ENCODE measurements around the gene SLC35A4.
"Not testable (repeated sequence)": the region's sequence is repeated elsewhere in the genome, so short reads cannot be mapped to it uniquely, and the experiment has no call there.

SLC35A4 gene

DNA sequence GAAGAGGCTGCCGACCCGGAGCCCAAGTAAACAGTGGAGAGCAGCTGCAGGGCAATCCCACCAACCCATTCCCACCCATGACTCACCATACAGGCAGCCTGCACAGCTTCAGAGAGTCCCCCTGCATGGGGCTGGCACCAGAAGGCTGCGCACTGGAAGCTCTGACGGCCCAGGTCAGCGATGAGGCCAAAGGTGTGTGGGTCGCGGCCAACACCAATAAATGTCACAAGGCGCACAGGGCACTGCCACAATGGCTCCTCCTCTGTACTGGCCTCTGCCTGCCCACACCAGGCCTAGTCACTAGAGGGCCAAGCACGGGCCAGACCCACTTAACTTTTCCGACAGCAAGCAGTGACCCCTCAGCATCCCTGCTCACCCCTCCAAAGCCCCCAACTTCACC lies 4.4 kb upstream of the SLC35A4 start:
- no peak for DNase-seq

DNA sequence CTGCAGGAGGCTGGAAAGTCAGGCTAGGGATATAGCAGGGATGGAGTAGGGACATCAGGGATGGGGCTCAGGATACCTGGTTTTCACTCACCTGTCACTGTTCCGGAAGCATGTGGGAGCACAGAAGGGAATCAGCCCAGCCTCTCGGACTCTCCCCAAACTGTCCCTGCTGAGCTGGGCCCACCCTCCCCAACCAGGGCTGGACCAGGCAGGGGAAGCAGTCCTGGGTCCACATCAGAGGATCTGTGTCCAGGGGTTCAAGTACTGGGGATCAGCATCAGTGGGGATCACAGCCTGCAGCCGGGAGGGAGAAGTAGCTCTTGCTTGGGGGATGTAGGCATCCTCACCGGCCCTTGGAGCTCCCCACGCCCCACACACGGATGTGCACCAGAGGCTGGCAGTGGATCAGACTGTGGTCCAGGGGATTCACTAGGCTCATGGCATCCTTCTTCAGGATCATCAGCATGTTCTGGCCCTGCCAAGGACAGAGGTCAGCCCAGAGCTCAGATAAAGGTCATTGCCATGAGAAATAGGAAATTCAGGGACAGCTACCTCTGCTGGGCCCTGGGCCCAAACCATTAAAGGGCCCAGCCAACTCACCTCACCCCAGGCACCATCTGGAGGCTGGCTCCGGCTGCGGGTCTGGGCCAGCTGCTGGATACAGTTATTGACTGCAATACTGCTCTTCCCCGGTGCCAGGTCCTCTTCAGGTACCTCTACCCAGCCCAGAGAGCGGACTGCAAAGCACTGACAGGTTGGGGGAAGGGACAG lies 2.7 kb upstream of the SLC35A4 start:
- no peak for DNase-seq

GRCh38 chr5:140563596-140563995 lies 1.0 kb upstream of the SLC35A4 start:
- DNase-seq, result no peak

DNA sequence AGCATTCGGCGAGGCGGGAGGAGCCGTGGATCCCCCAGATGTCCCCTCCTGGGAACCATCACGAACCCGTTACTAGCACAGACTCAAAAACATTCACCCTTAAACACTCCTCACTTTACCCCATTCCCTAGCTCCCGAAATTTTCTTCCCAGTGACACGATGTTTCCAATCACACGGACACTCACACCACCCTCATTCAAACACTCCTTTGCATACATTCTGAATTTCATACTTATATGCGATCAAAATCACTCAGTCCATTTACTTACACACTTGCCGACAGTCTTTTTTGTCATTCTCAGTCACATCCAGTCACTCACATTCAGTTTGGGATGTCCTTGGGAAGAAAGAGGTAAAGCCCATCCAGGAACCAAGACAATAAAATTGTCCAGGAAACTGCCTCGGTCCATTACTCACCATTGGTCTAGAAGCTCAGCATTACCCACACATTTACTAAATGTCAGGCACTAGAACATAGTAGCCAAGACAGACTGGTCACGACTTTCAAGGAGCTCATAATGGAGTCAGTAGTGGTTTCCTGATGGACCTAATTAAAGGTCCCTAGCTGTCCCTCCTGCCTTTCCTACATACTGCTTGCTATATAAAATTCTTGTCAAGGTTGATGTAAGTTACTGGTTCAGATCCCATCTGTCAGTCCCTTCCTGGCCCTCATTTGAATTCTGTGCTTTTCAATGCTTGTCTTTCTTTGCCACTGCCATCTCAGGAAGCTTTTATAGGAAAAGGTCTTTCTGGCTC lies 574 bp downstream of the SLC35A4 start:
- no peak for DNase-seq

DNA sequence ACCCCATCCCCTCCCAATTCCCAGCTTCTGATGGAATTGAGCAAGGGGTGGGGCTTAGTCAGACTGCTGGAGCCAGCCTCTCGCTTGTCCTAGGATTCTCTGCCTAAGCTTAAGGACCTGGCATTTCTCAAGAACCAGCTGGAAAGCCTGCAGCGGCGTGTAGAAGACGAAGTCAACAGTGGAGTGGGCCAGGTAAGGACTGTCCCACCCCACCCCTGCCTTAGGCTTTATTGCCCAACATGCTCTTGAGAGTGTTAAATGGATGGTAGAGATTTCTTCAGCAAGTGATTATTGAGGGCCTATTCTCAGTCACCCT lies 1.1 kb downstream of the SLC35A4 start:
- no peak for DNase-seq

- DNase-seq, result no peak
These were observed 2.0 kb downstream of the SLC35A4 start for GRCh38 chr5:140566665-140567064.

DNA sequence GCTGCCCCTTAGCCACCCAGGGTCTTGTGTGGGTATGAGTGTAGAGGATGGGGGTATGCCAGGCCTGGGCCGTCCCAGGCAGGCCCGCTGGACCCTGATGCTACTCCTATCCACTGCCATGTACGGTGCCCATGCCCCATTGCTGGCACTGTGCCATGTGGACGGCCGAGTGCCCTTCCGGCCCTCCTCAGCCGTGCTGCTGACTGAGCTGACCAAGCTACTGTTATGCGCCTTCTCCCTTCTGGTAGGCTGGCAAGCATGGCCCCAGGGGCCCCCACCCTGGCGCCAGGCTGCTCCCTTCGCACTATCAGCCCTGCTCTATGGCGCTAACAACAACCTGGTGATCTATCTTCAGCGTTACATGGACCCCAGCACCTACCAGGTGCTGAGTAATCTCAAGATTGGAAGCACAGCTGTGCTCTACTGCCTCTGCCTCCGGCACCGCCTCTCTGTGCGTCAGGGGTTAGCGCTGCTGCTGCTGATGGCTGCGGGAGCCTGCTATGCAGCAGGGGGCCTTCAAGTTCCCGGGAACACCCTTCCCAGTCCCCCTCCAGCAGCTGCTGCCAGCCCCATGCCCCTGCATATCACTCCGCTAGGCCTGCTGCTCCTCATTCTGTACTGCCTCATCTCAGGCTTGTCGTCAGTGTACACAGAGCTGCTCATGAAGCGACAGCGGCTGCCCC lies 2.6 kb downstream of the SLC35A4 start:
- no peak for DNase-seq

DNA sequence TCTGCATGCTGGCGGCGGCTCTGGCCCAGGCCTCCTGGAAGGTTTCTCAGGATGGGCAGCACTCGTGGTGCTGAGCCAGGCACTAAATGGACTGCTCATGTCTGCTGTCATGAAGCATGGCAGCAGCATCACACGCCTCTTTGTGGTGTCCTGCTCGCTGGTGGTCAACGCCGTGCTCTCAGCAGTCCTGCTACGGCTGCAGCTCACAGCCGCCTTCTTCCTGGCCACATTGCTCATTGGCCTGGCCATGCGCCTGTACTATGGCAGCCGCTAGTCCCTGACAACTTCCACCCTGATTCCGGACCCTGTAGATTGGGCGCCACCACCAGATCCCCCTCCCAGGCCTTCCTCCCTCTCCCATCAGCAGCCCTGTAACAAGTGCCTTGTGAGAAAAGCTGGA lies 3.2 kb downstream of the SLC35A4 start:
- DNase-seq, result no peak

- no peak for DNase-seq
These were observed 3.9 kb downstream of the SLC35A4 start for GRCh38 chr5:140568443-140569063.

GRCh38 chr5:140569197-140569596 lies 4.6 kb downstream of the SLC35A4 start:
- DNase-seq, result no peak

- DNase-seq, result no peak
These were observed 5.4 kb downstream of the SLC35A4 start for GRCh38 chr5:140570058-140570457.

DNA sequence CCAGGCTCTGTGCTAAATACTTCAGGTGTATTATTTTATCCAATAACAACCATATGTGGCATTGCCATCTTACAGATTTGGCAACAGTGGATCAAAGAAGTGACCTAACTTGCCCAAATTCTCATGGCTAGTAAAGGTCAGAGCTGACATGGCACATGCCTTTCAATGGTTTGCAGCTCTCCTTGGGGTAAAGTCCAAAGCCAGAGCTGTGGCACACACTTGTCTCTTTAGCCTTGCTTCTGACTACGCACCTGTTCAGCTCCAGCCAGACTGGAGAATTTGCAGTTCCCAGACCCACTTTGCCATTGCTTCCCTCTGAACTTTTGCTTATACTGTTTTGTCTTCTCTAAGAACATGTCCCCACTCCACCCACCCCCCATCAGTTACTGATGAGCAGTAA lies 5.9 kb downstream of the SLC35A4 start:
- DNase-seq, result no peak

DNA sequence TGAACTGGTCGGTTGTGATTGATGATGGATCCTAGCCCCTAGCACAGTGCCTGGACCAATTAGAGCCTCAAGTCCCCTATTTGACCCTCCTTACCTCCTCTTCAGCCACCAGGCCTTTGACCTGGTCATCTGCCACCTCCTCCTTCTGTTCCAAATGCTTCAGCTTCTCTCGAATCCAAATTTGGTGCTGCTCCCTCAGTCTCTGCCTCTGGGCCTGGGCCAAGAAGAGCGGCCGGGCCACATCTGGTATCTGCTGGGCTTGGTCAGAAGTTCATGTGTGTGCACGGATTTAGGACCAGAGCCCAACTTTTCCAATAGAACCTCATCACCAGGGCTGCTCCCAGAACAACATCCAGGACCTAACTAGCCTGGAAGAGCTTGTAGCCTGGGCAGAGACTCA lies 6.5 kb downstream of the SLC35A4 start:
- no peak for DNase-seq

DNA sequence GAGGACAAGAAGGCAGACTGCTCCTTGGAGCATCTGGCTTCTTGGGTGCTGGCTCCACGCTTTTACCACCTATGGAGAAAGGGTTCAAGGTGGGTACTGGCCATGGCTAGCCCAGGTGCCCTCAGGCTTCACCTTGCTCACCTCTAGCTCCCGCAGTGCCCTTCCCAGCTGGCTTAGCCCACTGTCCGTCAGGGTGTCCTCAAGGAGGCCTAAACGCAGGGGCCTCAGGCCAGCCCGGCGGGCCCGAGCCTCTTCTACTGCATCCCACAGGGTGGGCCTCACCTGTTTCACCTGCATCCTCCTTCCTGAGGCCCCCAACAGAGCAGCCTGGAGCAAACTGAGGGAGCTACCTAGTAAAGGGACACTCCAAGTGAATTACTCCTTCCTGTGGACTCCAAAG lies 9.1 kb downstream of the SLC35A4 start:
- no peak for DNase-seq

- no peak for DNase-seq
These were observed 9.5 kb downstream of the SLC35A4 start for GRCh38 chr5:140574165-140574564.

DNA sequence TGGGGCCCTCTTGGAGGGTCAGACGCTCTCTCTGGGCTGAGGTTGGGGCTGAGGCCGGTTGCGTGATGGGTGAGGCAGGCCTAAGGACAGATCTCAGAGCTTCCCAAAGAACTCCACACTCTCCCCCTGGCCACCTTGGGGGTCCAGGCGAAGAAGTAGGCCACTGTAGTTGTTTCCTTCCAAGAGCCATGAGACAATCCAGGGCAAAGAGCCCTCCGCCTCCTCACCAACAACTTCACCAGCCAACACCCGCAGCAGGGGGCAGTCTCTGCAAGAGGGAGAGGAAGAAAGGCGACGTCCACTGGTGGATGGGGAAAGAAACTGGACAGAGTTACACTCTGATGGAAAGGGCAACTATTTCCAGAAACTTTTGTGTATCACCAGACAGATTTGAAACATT lies 10.7 kb downstream of the SLC35A4 start:
- DNase-seq, result no peak

DNA sequence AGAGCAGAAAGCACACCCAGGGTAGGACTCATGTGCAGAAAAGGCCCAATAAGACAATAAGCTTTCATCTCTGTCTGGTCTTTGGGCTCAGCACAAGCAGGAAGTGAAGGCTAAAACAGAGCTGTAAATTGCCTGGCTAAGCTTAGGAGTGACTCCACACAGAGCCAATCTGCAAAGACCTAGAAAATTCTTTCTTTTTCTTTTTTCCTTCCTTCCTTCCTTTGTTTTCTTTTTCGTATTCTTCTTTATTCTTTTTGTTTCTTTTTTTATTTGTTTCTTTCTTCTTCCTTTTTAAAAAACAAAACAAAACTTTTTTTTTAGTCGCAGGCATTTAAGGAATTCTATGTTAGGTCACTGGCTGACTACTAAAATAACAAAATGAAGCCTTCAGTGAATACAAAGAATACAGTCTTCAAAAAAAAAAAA lies 12.2 kb downstream of the SLC35A4 start:
- DNase-seq, result no peak

GRCh38 chr5:140579188-140579747 lies 14.6 kb downstream of the SLC35A4 start:
- DNase-seq, result not testable (repeated sequence)

GRCh38 chr5:140587495-140587894 lies 22.9 kb downstream of the SLC35A4 start:
- DNase-seq, result no peak

GRCh38 chr5:140588311-140589070 lies 23.9 kb downstream of the SLC35A4 start:
- DNase-seq, result no peak

- no peak for DNase-seq
These were observed 26.2 kb downstream of the SLC35A4 start for GRCh38 chr5:140590861-140591260.

GRCh38 chr5:140591747-140592372 lies 27.2 kb downstream of the SLC35A4 start:
- no peak for DNase-seq
